Measurements from ENCODE around the gene AOX1. TPM values are rescaled to one million over a fixed set of nuclear protein-coding genes. Genes with fewer than 3 reads are reported as not detected.
"Not testable (repeated sequence)": the region's sequence is repeated elsewhere in the genome, so short reads cannot be mapped to it uniquely, and the experiment has no call there.

The AOX1 gene
- total RNA-seq, result not detected in 2 replicates

GRCh38 chr2:200585730-200586643 lies at the start of gene AOX1:
TSS of gene AOX1 (plus strand) at chr2:200586014. CDS start at chr2:200586109, 95 bp downstream.
- DNase-seq (ENCODE audit: low spot score), result peak; percentile 12
- intact Hi-C loops (cut with micrococcal nuclease), result loop anchor here (10.0 kb wide), 1 partner anchor 599 kb away; the partner anchor contains the start of gene CASP10
- Mint-ChIP-seq H3K9me3 (no peaks in the 10 kb centered on the region), H3K36me3 (ENCODE audit: low read depth) (peaks cover 20% of the 10 kb centered on the region), H3K27me3 (ENCODE audit: low read depth) (peaks cover 19% of the 10 kb centered on the region), H3K4me3 (ENCODE audit: low read depth) (peak within 1 kb of the TSS; percentile 67), H3K27ac (no peak within 1 kb of the TSS), H3K4me1 (ENCODE audit: low read depth) (peaks cover 7% of the 10 kb centered on the region)

- H3K4me3 Mint-ChIP-seq (ENCODE audit: low read depth), result no peak overlapping the region
- peaks cover 2% of the 10 kb centered on the region for H3K4me1 Mint-ChIP-seq (ENCODE audit: low read depth)
- H3K36me3 Mint-ChIP-seq (ENCODE audit: low read depth), result peaks cover 43% of the 10 kb centered on the region
- no peaks in the 10 kb centered on the region for H3K27me3 Mint-ChIP-seq (ENCODE audit: low read depth)
- intact Hi-C loops (cut with micrococcal nuclease), result no loop called here
- H3K27ac Mint-ChIP-seq, result no peak overlapping the region
- H3K9me3 Mint-ChIP-seq, result peaks cover 22% of the 10 kb centered on the region
- DNase-seq (ENCODE audit: low spot score), result no peak
Measured at GRCh38 chr2:200538139-200538538, 47.7 kb upstream of the AOX1 start.

GRCh38 chr2:200540793-200541192 lies 45.0 kb upstream of the AOX1 start:
- peaks cover 2% of the 10 kb centered on the region for H3K4me1 Mint-ChIP-seq (ENCODE audit: low read depth)
- no peak overlapping the region for H3K4me3 Mint-ChIP-seq (ENCODE audit: low read depth)
- H3K9me3 Mint-ChIP-seq, result peaks cover 30% of the 10 kb centered on the region
- H3K27ac Mint-ChIP-seq, result no peak overlapping the region
- intact Hi-C loops (cut with micrococcal nuclease), result no loop called here
- peaks cover 60% of the 10 kb centered on the region for H3K36me3 Mint-ChIP-seq (ENCODE audit: low read depth)
- no peaks in the 10 kb centered on the region for H3K27me3 Mint-ChIP-seq (ENCODE audit: low read depth)
- no peak for DNase-seq (ENCODE audit: low spot score)

GRCh38 chr2:200566596-200566995 lies 19.2 kb upstream of the AOX1 start:
- H3K4me3 Mint-ChIP-seq (ENCODE audit: low read depth); H3K4me1 Mint-ChIP-seq (ENCODE audit: low read depth); H3K27me3 Mint-ChIP-seq (ENCODE audit: low read depth); intact Hi-C loops (cut with micrococcal nuclease); DNase-seq (ENCODE audit: low spot score); H3K9me3 Mint-ChIP-seq; H3K27ac Mint-ChIP-seq: not testable (repeated sequence)
- H3K36me3 Mint-ChIP-seq (ENCODE audit: low read depth), result peaks cover 65% of the 10 kb centered on the region

- intact Hi-C loops (cut with micrococcal nuclease), result no loop called here
- no peaks in the 10 kb centered on the region for H3K27me3 Mint-ChIP-seq (ENCODE audit: low read depth)
Measured at GRCh38 chr2:200567932-200568331, 17.9 kb upstream of the AOX1 start.

GRCh38 chr2:200575957-200576356 lies 9.9 kb upstream of the AOX1 start:
- no peaks in the 10 kb centered on the region for H3K27me3 Mint-ChIP-seq (ENCODE audit: low read depth)
- H3K4me1 Mint-ChIP-seq (ENCODE audit: low read depth), result peaks cover 20% of the 10 kb centered on the region
- peaks cover 62% of the 10 kb centered on the region for H3K36me3 Mint-ChIP-seq (ENCODE audit: low read depth)
- DNase-seq (ENCODE audit: low spot score), result no peak
- intact Hi-C loops (cut with micrococcal nuclease), result loop anchor here (1.0 to 5.0 kb wide), 2 partner anchors 159 to 286 kb away; partner anchors contain the start of gene CLK1
- no peak overlapping the region for H3K4me3 Mint-ChIP-seq (ENCODE audit: low read depth)
- H3K27ac Mint-ChIP-seq, result no peak overlapping the region
- H3K9me3 Mint-ChIP-seq, result no peaks in the 10 kb centered on the region

More at GRCh38 chr2:200567932-200568331, 17.9 kb upstream of the AOX1 start:
- no peak for DNase-seq (ENCODE audit: low spot score)
- no peak overlapping the region for H3K4me3 Mint-ChIP-seq (ENCODE audit: low read depth)
- H3K4me1 Mint-ChIP-seq (ENCODE audit: low read depth), result peaks cover 2% of the 10 kb centered on the region
- H3K27ac Mint-ChIP-seq, result no peak overlapping the region
- no peaks in the 10 kb centered on the region for H3K9me3 Mint-ChIP-seq
- peaks cover 66% of the 10 kb centered on the region for H3K36me3 Mint-ChIP-seq (ENCODE audit: low read depth)

GRCh38 chr2:200577027-200577426 lies 8.8 kb upstream of the AOX1 start:
- H3K36me3 Mint-ChIP-seq (ENCODE audit: low read depth), result peaks cover 55% of the 10 kb centered on the region
- DNase-seq (ENCODE audit: low spot score), result no peak

GRCh38 chr2:200578778-200579177 lies 7.0 kb upstream of the AOX1 start:
- intact Hi-C loops (cut with micrococcal nuclease), result loop anchor here (2.0 to 5.0 kb wide), 2 partner anchors 124 to 284 kb away; partner anchors contain the start of gene CLK1
- H3K27me3 Mint-ChIP-seq (ENCODE audit: low read depth), result no peaks in the 10 kb centered on the region
- no peaks in the 10 kb centered on the region for H3K9me3 Mint-ChIP-seq
- H3K4me1 Mint-ChIP-seq (ENCODE audit: low read depth), result peaks cover 20% of the 10 kb centered on the region
- no peak overlapping the region for H3K27ac Mint-ChIP-seq
- H3K4me3 Mint-ChIP-seq (ENCODE audit: low read depth), result no peak overlapping the region
- peaks cover 44% of the 10 kb centered on the region for H3K36me3 Mint-ChIP-seq (ENCODE audit: low read depth)
- DNase-seq (ENCODE audit: low spot score), result no peak

More at GRCh38 chr2:200577027-200577426, 8.8 kb upstream of the AOX1 start:
- intact Hi-C loops (cut with micrococcal nuclease), result loop anchor here (5.0 kb wide), 1 partner anchor 285 kb away; the partner anchor contains the start of gene CLK1
- Mint-ChIP-seq H3K4me3 (ENCODE audit: low read depth) (no peak overlapping the region), H3K27me3 (ENCODE audit: low read depth) (no peaks in the 10 kb centered on the region), H3K4me1 (ENCODE audit: low read depth) (peaks cover 20% of the 10 kb centered on the region), H3K27ac (no peak overlapping the region), H3K9me3 (no peaks in the 10 kb centered on the region)

- H3K36me3 Mint-ChIP-seq (ENCODE audit: low read depth), result peaks cover 24% of the 10 kb centered on the region
- intact Hi-C loops (cut with micrococcal nuclease), result loop anchor here (10.0 kb wide), 1 partner anchor 600 kb away; the partner anchor contains the start of gene CASP10
- H3K27ac Mint-ChIP-seq, result no peak overlapping the region
- H3K4me3 Mint-ChIP-seq (ENCODE audit: low read depth), result no peak overlapping the region
- no peaks in the 10 kb centered on the region for H3K9me3 Mint-ChIP-seq
- peaks cover 7% of the 10 kb centered on the region for H3K4me1 Mint-ChIP-seq (ENCODE audit: low read depth)
- DNase-seq (ENCODE audit: low spot score), result no peak
- H3K27me3 Mint-ChIP-seq (ENCODE audit: low read depth), result peaks cover 11% of the 10 kb centered on the region
Measured at GRCh38 chr2:200584639-200585038, 1.2 kb upstream of the AOX1 start.

GRCh38 chr2:200585340-200585729 lies 479 bp upstream of the AOX1 start:
- peaks cover 7% of the 10 kb centered on the region for H3K4me1 Mint-ChIP-seq (ENCODE audit: low read depth)
- H3K4me3 Mint-ChIP-seq (ENCODE audit: low read depth), result peak overlapping the region; percentile 67
- intact Hi-C loops (cut with micrococcal nuclease), result loop anchor here (10.0 kb wide), 1 partner anchor 599 kb away; the partner anchor contains the start of gene CASP10
- H3K27me3 Mint-ChIP-seq (ENCODE audit: low read depth), result peaks cover 13% of the 10 kb centered on the region
- H3K9me3 Mint-ChIP-seq, result no peaks in the 10 kb centered on the region
- DNase-seq (ENCODE audit: low spot score), result no peak
- no peak overlapping the region for H3K27ac Mint-ChIP-seq
- peaks cover 23% of the 10 kb centered on the region for H3K36me3 Mint-ChIP-seq (ENCODE audit: low read depth)

- Mint-ChIP-seq H3K27ac (no peak overlapping the region), H3K9me3 (no peaks in the 10 kb centered on the region), H3K4me1 (ENCODE audit: low read depth) (peaks cover 7% of the 10 kb centered on the region), H3K36me3 (ENCODE audit: low read depth) (peaks cover 17% of the 10 kb centered on the region), H3K4me3 (ENCODE audit: low read depth) (peak overlapping the region; percentile 67), H3K27me3 (ENCODE audit: low read depth) (peaks cover 22% of the 10 kb centered on the region)
- DNase-seq (ENCODE audit: low spot score), result no peak
- intact Hi-C loops (cut with micrococcal nuclease), result loop anchor here (10.0 kb wide), 1 partner anchor 598 kb away; the partner anchor contains the start of gene CASP10
Measured at GRCh38 chr2:200586644-200586975, 796 bp downstream of the AOX1 start.

- H3K4me1 Mint-ChIP-seq (ENCODE audit: low read depth), result peaks cover 7% of the 10 kb centered on the region
- peaks cover 17% of the 10 kb centered on the region for H3K36me3 Mint-ChIP-seq (ENCODE audit: low read depth)
- H3K27me3 Mint-ChIP-seq (ENCODE audit: low read depth), result peaks cover 24% of the 10 kb centered on the region
- intact Hi-C loops (cut with micrococcal nuclease), result loop anchor here (10.0 kb wide), 1 partner anchor 598 kb away; the partner anchor contains the start of gene CASP10
- H3K27ac Mint-ChIP-seq, result no peak overlapping the region
- H3K9me3 Mint-ChIP-seq, result no peaks in the 10 kb centered on the region
- no peak overlapping the region for H3K4me3 Mint-ChIP-seq (ENCODE audit: low read depth)
- no peak for DNase-seq (ENCODE audit: low spot score)
Measured at GRCh38 chr2:200587007-200587616, 1.3 kb downstream of the AOX1 start.

Data from activated T-helper 2 cell treated with anti-CD3 and anti-CD28 coated beads, Interferon-gamma antibody, Interleukin-2, Interleukin-4, amounts not matched to agents 10 μg/mL and 5 μg/mL and 100 μg/mL, durations not matched to agents 14 hours and 24 hours and 36 hours (primary cell).